ENCODE measurements around the gene CKMT2.
A peak's percentile ranks its signal among the peaks of the same experiment; 100 is the strongest.
"Not testable (repeated sequence)": the region's sequence is repeated elsewhere in the genome, so short reads cannot be mapped to it uniquely, and the experiment has no call there.

Gene CKMT2

GRCh38 chr5:81253875-81254274 lies 20.8 kb downstream of the CKMT2 start:
- DNase-seq = no peak

- no peak for DNase-seq
Observed at GRCh38 chr5:81254886-81255559, 21.9 kb downstream of the CKMT2 start.

- no peak for DNase-seq
Observed at GRCh38 chr5:81256766-81257165, 23.6 kb downstream of the CKMT2 start.

GRCh38 chr5:81262796-81263195 lies 29.7 kb downstream of the CKMT2 start:
- not testable (repeated sequence) for DNase-seq

GRCh38 chr5:81265101-81265500 lies 32.0 kb downstream of the CKMT2 start:
- DNase-seq = no peak

- DNase-seq = no peak
Observed at GRCh38 chr5:81268521-81269196, 35.5 kb downstream of the CKMT2 start.

- no peak for DNase-seq
Observed at GRCh38 chr5:81269751-81270393, 36.8 kb downstream of the CKMT2 start.

GRCh38 chr5:81270394-81271027 lies 37.4 kb downstream of the CKMT2 start:
- DNase-seq = not testable (repeated sequence)

GRCh38 chr5:81283976-81284375 lies 50.9 kb downstream of the CKMT2 start:
- DNase-seq = no peak

- no peak for DNase-seq
Observed at GRCh38 chr5:81286059-81286617, 53.0 kb downstream of the CKMT2 start.

- no peak for DNase-seq
Observed at GRCh38 chr5:81288021-81288433, 54.9 kb downstream of the CKMT2 start.

GRCh38 chr5:81290146-81290545 lies 57.0 kb downstream of the CKMT2 start:
- DNase-seq = no peak

- no peak for DNase-seq
Observed at GRCh38 chr5:81292130-81292529, 59.0 kb downstream of the CKMT2 start.

GRCh38 chr5:81294021-81294420 lies 60.9 kb downstream of the CKMT2 start:
- DNase-seq = not testable (repeated sequence)

- no peak for DNase-seq
Observed at GRCh38 chr5:81297531-81297930, 64.4 kb downstream of the CKMT2 start.

- DNase-seq = no peak
Observed at GRCh38 chr5:81300921-81301270, 67.8 kb downstream of the CKMT2 start.

GRCh38 chr5:81301271-81302015 lies 68.3 kb downstream of the CKMT2 start, which contains the start of gene ZCCHC9:
Gene ZCCHC9 (plus strand): TSS chr5:81301587. CDS start chr5:81304758, 3,171 bp downstream.
- DNase-seq = peak; percentile 94 to 95

- DNase-seq = no peak
Observed at GRCh38 chr5:81302596-81302995, 69.5 kb downstream of the CKMT2 start.

GRCh38 chr5:81303563-81303962 lies 70.4 kb downstream of the CKMT2 start:
- DNase-seq = no peak

- DNase-seq = no peak
Observed at GRCh38 chr5:81305785-81306184, 72.7 kb downstream of the CKMT2 start.

GRCh38 chr5:81308836-81309235 lies 75.7 kb downstream of the CKMT2 start:
- no peak for DNase-seq

GRCh38 chr5:81310402-81311063 lies 77.4 kb downstream of the CKMT2 start:
- DNase-seq = no peak
